ENCODE results near the gene IL2RA. TPM values are rescaled to one million over a fixed set of nuclear protein-coding genes. Genes with fewer than 3 reads are reported as not detected.
"Not testable (repeated sequence)": the region's sequence is repeated elsewhere in the genome, so short reads cannot be mapped to it uniquely, and the experiment has no call there.

IL2RA gene
- total RNA-seq, 1 experiment from 2014 or later: not detected

- no peak for TF ChIP-seq EZH2phosphoT487 (IDR thresholded peaks at IDR 0.05; ENCODE audit: borderline replicate concordance, low read length)
- peak; percentile 63 for TF ChIP-seq CTCF (conservative IDR thresholded peaks at IDR 0.05; ENCODE audit: low read depth, low read length)
- TF ChIP-seq EZH2 (IDR thresholded peaks at IDR 0.05; ENCODE audit: low read length, unreplicated experiment): no peak
- peaks cover 31% of the 10 kb centered on the region for H3K36me3 ChIP-seq (ENCODE audit: low read depth, low read length)
- no peak overlapping the region for H3K27ac ChIP-seq (ENCODE audit: low read length)
- BruUV-seq (replicated peaks): no TSS peak
- intact Hi-C loops (cut with micrococcal nuclease): loop anchor here (1.0 kb wide), 1 partner anchor 292 kb away; no protein-coding TSS in a partner anchor
- peak; percentile 44 for DNase-seq
- H3K4me2 ChIP-seq (ENCODE audit: low read length): no peak overlapping the region
- H3K9ac ChIP-seq (ENCODE audit: low read length): no peak overlapping the region
- H3K4me1 ChIP-seq (ENCODE audit: insufficient read depth, low read length): peaks cover 27% of the 10 kb centered on the region
- no peaks in the 10 kb centered on the region for H3K27me3 ChIP-seq (ENCODE audit: low read length)
- CTCF ChIA-PET: no interaction called here
- H2AFZ ChIP-seq (ENCODE audit: low read length): no peak overlapping the region
- peak; percentile 29; the same call in 1 of the 2 replicates for ATAC-seq
- no peaks in the 10 kb centered on the region for H3K9me2 ChIP-seq (replicated peaks; ENCODE audit: low read length)
- H3K79me2 ChIP-seq (ENCODE audit: low read length): peaks cover 7% of the 10 kb centered on the region; the same call in 1 of the 2 replicates
- H3F3A ChIP-seq (ENCODE audit: low read length, unreplicated experiment): no peaks in the 10 kb centered on the region
- no peaks in the 10 kb centered on the region for H3K9me3 ChIP-seq (ENCODE audit: low read length)
- POLR2A ChIA-PET (ENCODE audit: unreplicated experiment): no interaction called here
- no peak overlapping the region for H3K4me3 ChIP-seq (ENCODE audit: low read length)
- no peaks in the 10 kb centered on the region for H4K20me1 ChIP-seq (ENCODE audit: low read length)
These were observed 46.7 kb upstream of the IL2RA start for GRCh38 chr10:6108631-6109443.

- no peak overlapping the region for H3K4me2 ChIP-seq (ENCODE audit: low read length)
- no peaks in the 10 kb centered on the region for H4K20me1 ChIP-seq (ENCODE audit: low read length)
- H3F3A ChIP-seq (ENCODE audit: low read length, unreplicated experiment): no peaks in the 10 kb centered on the region
- no peaks in the 10 kb centered on the region for H3K9me3 ChIP-seq (ENCODE audit: low read length)
- H3K27me3 ChIP-seq (ENCODE audit: low read length): no peaks in the 10 kb centered on the region
- H3K79me2 ChIP-seq (ENCODE audit: low read length): peaks cover 7% of the 10 kb centered on the region; the same call in 1 of the 2 replicates
- H3K4me1 ChIP-seq (ENCODE audit: insufficient read depth, low read length): peaks cover 27% of the 10 kb centered on the region
- H3K9ac ChIP-seq (ENCODE audit: low read length): no peak overlapping the region
- BruUV-seq (replicated peaks): no TSS peak
- CTCF ChIA-PET: no interaction called here
- POLR2A ChIA-PET (ENCODE audit: unreplicated experiment): no interaction called here
- H3K9me2 ChIP-seq (replicated peaks; ENCODE audit: low read length): no peaks in the 10 kb centered on the region
- no peak for DNase-seq
- H3K36me3 ChIP-seq (ENCODE audit: low read depth, low read length): peaks cover 24% of the 10 kb centered on the region; the same call in 1 of the 2 replicates
- no peak overlapping the region for H3K27ac ChIP-seq (ENCODE audit: low read length)
- no peak for TF ChIP-seq EZH2 (IDR thresholded peaks at IDR 0.05; ENCODE audit: low read length, unreplicated experiment)
- intact Hi-C loops (cut with micrococcal nuclease): no loop called here
- H2AFZ ChIP-seq (ENCODE audit: low read length): no peak overlapping the region
- no peak overlapping the region for H3K4me3 ChIP-seq (ENCODE audit: low read length)
- ATAC-seq: no peak
These were observed 45.9 kb upstream of the IL2RA start for GRCh38 chr10:6108072-6108471.

- H3K36me3 ChIP-seq (ENCODE audit: low read depth, low read length): peaks cover 21% of the 10 kb centered on the region; the same call in 1 of the 2 replicates
These were observed 45.4 kb upstream of the IL2RA start for GRCh38 chr10:6107616-6108015.

More at GRCh38 chr10:6107616-6108015, 45.4 kb upstream of the IL2RA start:
- H3K4me3 ChIP-seq (ENCODE audit: low read length); H4K20me1 ChIP-seq (ENCODE audit: low read length); H3K9ac ChIP-seq (ENCODE audit: low read length); H3K9me3 ChIP-seq (ENCODE audit: low read length); DNase-seq; H3K4me2 ChIP-seq (ENCODE audit: low read length); H2AFZ ChIP-seq (ENCODE audit: low read length); H3K27me3 ChIP-seq (ENCODE audit: low read length); H3K9me2 ChIP-seq (replicated peaks; ENCODE audit: low read length); intact Hi-C loops (cut with micrococcal nuclease); H3F3A ChIP-seq (ENCODE audit: low read length, unreplicated experiment); CTCF ChIA-PET; BruUV-seq (replicated peaks); H3K79me2 ChIP-seq (ENCODE audit: low read length); ATAC-seq; H3K27ac ChIP-seq (ENCODE audit: low read length); POLR2A ChIA-PET (ENCODE audit: unreplicated experiment): not testable (repeated sequence)
- peaks cover 27% of the 10 kb centered on the region for H3K4me1 ChIP-seq (ENCODE audit: insufficient read depth, low read length)

All from PC-3 (cell line).